Measurements from ENCODE around the gene TEKTIP1.

GRCh38 chr19:3530389-3530788 lies 8.6 kb upstream of the TEKTIP1 start:
- TF ChIP-seq GATA2 (IDR thresholded peaks at IDR 0.05; ENCODE audit: low read depth, low read length) (no peak), GATA3 (IDR thresholded peaks at IDR 0.05; ENCODE audit: low read depth, low read length) (no peak)
